ENCODE measurements around the gene RNASE13.
"Not testable (repeated sequence)": the region's sequence is repeated elsewhere in the genome, so short reads cannot be mapped to it uniquely, and the experiment has no call there.

Gene RNASE13

GRCh38 chr14:21042918-21043317, 8.3 kb upstream of the RNASE13 start:
- no peak overlapping the region for H3K27ac Mint-ChIP-seq
- H3K4me3 Mint-ChIP-seq = no peak overlapping the region
- intact Hi-C loops (cut with micrococcal nuclease) = no loop called here
- no peaks in the 10 kb centered on the region for H3K36me3 Mint-ChIP-seq (ENCODE audit: low read depth)
- peaks cover 29% of the 10 kb centered on the region for H3K27me3 Mint-ChIP-seq
- H3K9me3 Mint-ChIP-seq = no peaks in the 10 kb centered on the region
- H3K4me1 Mint-ChIP-seq (ENCODE audit: low read depth) = peaks cover 37% of the 10 kb centered on the region

GRCh38 chr14:21041676-21042433, 7.2 kb upstream of the RNASE13 start, which contains the start of gene RNASE7:
Gene RNASE7 (plus strand): TSS chr14:21042362. CDS start chr14:21042993, 631 bp downstream.
- H3K9me3 Mint-ChIP-seq = no peaks in the 10 kb centered on the region
- H3K27me3 Mint-ChIP-seq = peaks cover 26% of the 10 kb centered on the region
- no peak within 1 kb of the TSS for H3K27ac Mint-ChIP-seq
- H3K4me3 Mint-ChIP-seq = no peak within 1 kb of the TSS
- no peaks in the 10 kb centered on the region for H3K36me3 Mint-ChIP-seq (ENCODE audit: low read depth)
- peaks cover 40% of the 10 kb centered on the region for H3K4me1 Mint-ChIP-seq (ENCODE audit: low read depth)
- intact Hi-C loops (cut with micrococcal nuclease) = no loop called here

- not testable (repeated sequence) for H3K4me3 Mint-ChIP-seq; H3K36me3 Mint-ChIP-seq (ENCODE audit: low read depth); H3K9me3 Mint-ChIP-seq; H3K27ac Mint-ChIP-seq
- Mint-ChIP-seq H3K4me1 (ENCODE audit: low read depth) (peaks cover 49% of the 10 kb centered on the region), H3K27me3 (peaks cover 28% of the 10 kb centered on the region)
- intact Hi-C loops (cut with micrococcal nuclease) = loop anchor here (1.0 kb wide), 1 partner anchor 27 kb away; no protein-coding TSS in a partner anchor
Observed at GRCh38 chr14:21040941-21041340, 6.3 kb upstream of the RNASE13 start.

GRCh38 chr14:21040370-21040925, 5.8 kb upstream of the RNASE13 start:
- peaks cover 28% of the 10 kb centered on the region for H3K27me3 Mint-ChIP-seq
- H3K4me3 Mint-ChIP-seq = no peak overlapping the region
- no peaks in the 10 kb centered on the region for H3K36me3 Mint-ChIP-seq (ENCODE audit: low read depth)
- no peaks in the 10 kb centered on the region for H3K9me3 Mint-ChIP-seq
- H3K27ac Mint-ChIP-seq = no peak overlapping the region
- peaks cover 54% of the 10 kb centered on the region for H3K4me1 Mint-ChIP-seq (ENCODE audit: low read depth)
- intact Hi-C loops (cut with micrococcal nuclease) = loop anchor here (1.0 kb wide), 1 partner anchor 26 kb away; no protein-coding TSS in a partner anchor

GRCh38 chr14:21039585-21040369, 5.2 kb upstream of the RNASE13 start:
- Mint-ChIP-seq H3K4me1 (ENCODE audit: low read depth) (peaks cover 60% of the 10 kb centered on the region), H3K9me3 (no peaks in the 10 kb centered on the region), H3K27ac (peak overlapping the region; percentile 31), H3K4me3 (no peak overlapping the region), H3K27me3 (peaks cover 27% of the 10 kb centered on the region), H3K36me3 (ENCODE audit: low read depth) (no peaks in the 10 kb centered on the region)
- intact Hi-C loops (cut with micrococcal nuclease) = loop anchor here (1.0 kb wide), 1 partner anchor 25 kb away; no protein-coding TSS in a partner anchor

- Mint-ChIP-seq H3K27me3 (peaks cover 19% of the 10 kb centered on the region), H3K36me3 (ENCODE audit: low read depth) (no peaks in the 10 kb centered on the region), H3K9me3 (no peaks in the 10 kb centered on the region), H3K27ac (peak overlapping the region; percentile 31), H3K4me1 (ENCODE audit: low read depth) (peaks cover 60% of the 10 kb centered on the region), H3K4me3 (no peak overlapping the region)
- intact Hi-C loops (cut with micrococcal nuclease) = no loop called here
Observed at GRCh38 chr14:21038441-21039422, 4.1 kb upstream of the RNASE13 start.

GRCh38 chr14:21037156-21037555, 2.5 kb upstream of the RNASE13 start:
- Mint-ChIP-seq H3K4me1 (ENCODE audit: low read depth) (peaks cover 62% of the 10 kb centered on the region), H3K9me3 (no peaks in the 10 kb centered on the region), H3K4me3 (no peak overlapping the region), H3K27me3 (peaks cover 5% of the 10 kb centered on the region), H3K36me3 (ENCODE audit: low read depth) (no peaks in the 10 kb centered on the region), H3K27ac (no peak overlapping the region)
- intact Hi-C loops (cut with micrococcal nuclease) = no loop called here

GRCh38 chr14:21036751-21037150, 2.1 kb upstream of the RNASE13 start:
- Mint-ChIP-seq H3K4me3 (no peak overlapping the region), H3K27me3 (peaks cover 6% of the 10 kb centered on the region), H3K9me3 (no peaks in the 10 kb centered on the region), H3K36me3 (ENCODE audit: low read depth) (no peaks in the 10 kb centered on the region), H3K4me1 (ENCODE audit: low read depth) (peaks cover 64% of the 10 kb centered on the region), H3K27ac (peak overlapping the region; percentile 38)
- intact Hi-C loops (cut with micrococcal nuclease) = no loop called here

- no peak overlapping the region for H3K4me3 Mint-ChIP-seq
- no peaks in the 10 kb centered on the region for H3K36me3 Mint-ChIP-seq (ENCODE audit: low read depth)
- H3K27me3 Mint-ChIP-seq = peaks cover 11% of the 10 kb centered on the region
- intact Hi-C loops (cut with micrococcal nuclease) = no loop called here
- H3K27ac Mint-ChIP-seq = peak overlapping the region; percentile 21
- peaks cover 51% of the 10 kb centered on the region for H3K4me1 Mint-ChIP-seq (ENCODE audit: low read depth)
- no peaks in the 10 kb centered on the region for H3K9me3 Mint-ChIP-seq
Observed at GRCh38 chr14:21033133-21033698, 1.4 kb downstream of the RNASE13 start.

- Mint-ChIP-seq H3K27ac (peak overlapping the region; percentile 21), H3K27me3 (peaks cover 11% of the 10 kb centered on the region), H3K36me3 (ENCODE audit: low read depth) (no peaks in the 10 kb centered on the region), H3K4me1 (ENCODE audit: low read depth) (peaks cover 51% of the 10 kb centered on the region), H3K4me3 (no peak overlapping the region), H3K9me3 (no peaks in the 10 kb centered on the region)
- intact Hi-C loops (cut with micrococcal nuclease) = no loop called here
Observed at GRCh38 chr14:21032326-21033132, 2.1 kb downstream of the RNASE13 start.

- intact Hi-C loops (cut with micrococcal nuclease) = no loop called here
- Mint-ChIP-seq H3K4me1 (ENCODE audit: low read depth) (peaks cover 42% of the 10 kb centered on the region), H3K36me3 (ENCODE audit: low read depth) (no peaks in the 10 kb centered on the region), H3K27ac (no peak overlapping the region), H3K9me3 (no peaks in the 10 kb centered on the region), H3K27me3 (peaks cover 24% of the 10 kb centered on the region), H3K4me3 (no peak overlapping the region)
Observed at GRCh38 chr14:21030531-21030930, 4.1 kb downstream of the RNASE13 start.

- Mint-ChIP-seq H3K27ac (no peak within 1 kb of the TSS), H3K4me1 (ENCODE audit: low read depth) (peaks cover 41% of the 10 kb centered on the region), H3K9me3 (no peaks in the 10 kb centered on the region), H3K27me3 (peaks cover 28% of the 10 kb centered on the region), H3K36me3 (ENCODE audit: low read depth) (no peaks in the 10 kb centered on the region), H3K4me3 (no peak within 1 kb of the TSS)
- intact Hi-C loops (cut with micrococcal nuclease) = no loop called here
Observed at GRCh38 chr14:21029917-21030316, 4.7 kb downstream of the RNASE13 start, which contains the start of gene TPPP2. Gene TPPP2 (plus strand): TSS chr14:21030217. CDS start chr14:21030582, 365 bp downstream.

Measured in dendritic cell treated with granulocyte-macrophage colony-stimulating factor and Interleukin-4, amounts not matched to agents 40 ng/mL and 50 ng/mL, for 4 days (primary cell).